Mesendoderm (in vitro differentiated cells): ENCODE data around the gene ADPRHL1.
A peak's percentile ranks its signal among the peaks of the same experiment; 100 is the strongest.

Source experiments
- DNase-seq: peaks from one replicate; pipeline ENCODE4 v3.0.0; 2013
- H2AK5ac ChIP-seq: 2 replicates; pipeline ENCODE4 v1.6.1; 2013; ENCODE audit warnings: low read length, inconsistent platforms
- H2BK120ac ChIP-seq: 2 replicates; pipeline ENCODE4 v1.6.1; 2013; ENCODE audit warnings: low read depth, mild to moderate bottlenecking, low read length, moderate library complexity, mixed read lengths
- H2BK15ac ChIP-seq: replicated peaks from 2 replicates; pipeline ENCODE4 v1.6.1; 2013; ENCODE audit warnings: low read depth, mild to moderate bottlenecking, moderate library complexity
- H2BK5ac ChIP-seq: 2 replicates; pipeline ENCODE4 v1.6.1; 2013; ENCODE audit warnings: low read length, inconsistent platforms
- H3K18ac ChIP-seq: 2 replicates; pipeline ENCODE4 v1.6.1; 2013; ENCODE audit warnings: mild to moderate bottlenecking, low read length, mixed read lengths
- H3K23ac ChIP-seq: one replicate; pipeline ENCODE4 v1.6.1; 2013; ENCODE audit warnings: low read length
- H3K27ac ChIP-seq: 2 replicates; pipeline ENCODE4 v1.5.1; 2013; ENCODE audit warnings: low read depth, mild to moderate bottlenecking, inconsistent platforms, low read length, moderate library complexity
- H3K27me3 ChIP-seq: 2 replicates; pipeline ENCODE4 v1.6.1; 2013; ENCODE audit warnings: low read length, control low read depth, mild to moderate bottlenecking, inconsistent platforms; ENCODE audit not compliant: insufficient read depth, poor library complexity
- H3K36me3 ChIP-seq: 2 replicates; pipeline ENCODE4 v1.6.1; 2013; ENCODE audit warnings: low read length, inconsistent platforms; ENCODE audit not compliant: control insufficient read depth, insufficient read depth
- H3K4ac ChIP-seq: one replicate; pipeline ENCODE4 v1.6.1; 2013; ENCODE audit warnings: low read depth, mild to moderate bottlenecking, low read length, moderate library complexity
- H3K4me1 ChIP-seq: 2 replicates; pipeline ENCODE4 v1.6.1; 2013; ENCODE audit warnings: low read depth, low read length, inconsistent platforms; ENCODE audit not compliant: control insufficient read depth
- H3K4me2 ChIP-seq: 2 replicates; pipeline ENCODE4 v1.6.1; 2013; ENCODE audit warnings: low read length
- H3K4me3 ChIP-seq: 2 replicates; pipeline ENCODE4 v1.5.1; 2013; ENCODE audit warnings: mild to moderate bottlenecking, low read length
- H3K56ac ChIP-seq: one replicate; pipeline ENCODE4 v1.6.1; 2013; ENCODE audit warnings: low read length
- H3K79me1 ChIP-seq: 2 replicates; pipeline ENCODE4 v1.6.1; 2013; ENCODE audit warnings: low read length, inconsistent platforms
- H3K79me2 ChIP-seq: 2 replicates; pipeline ENCODE4 v1.6.1; 2013; ENCODE audit warnings: mild to moderate bottlenecking, low read length; ENCODE audit not compliant: control insufficient read depth, insufficient read depth
- H3K9ac ChIP-seq: 2 replicates; pipeline ENCODE4 v1.6.1; 2013; ENCODE audit warnings: low read length, inconsistent platforms
- H4K5ac ChIP-seq: one replicate; pipeline ENCODE4 v1.6.1; 2013; ENCODE audit warnings: low read length
- H4K8ac ChIP-seq: one replicate; pipeline ENCODE4 v1.6.1; 2013; ENCODE audit warnings: low read depth, mild to moderate bottlenecking, control low read depth, low read length, moderate library complexity
- WGBS: extraction: QIAGEN DNeasy Blood & Tissue Kit; methylation state at CpG from one replicate; pipeline ENCODE4 v1.1.7; 2013; ENCODE audit warnings: low lambda C conversion rate, missing lambda C conversion rate; ENCODE audit not compliant: insufficient coverage; ENCODE audit errors: extremely low coverage; 5-methylcytosine and 5-hydroxymethylcytosine counted together

The ADPRHL1 gene

DNA sequence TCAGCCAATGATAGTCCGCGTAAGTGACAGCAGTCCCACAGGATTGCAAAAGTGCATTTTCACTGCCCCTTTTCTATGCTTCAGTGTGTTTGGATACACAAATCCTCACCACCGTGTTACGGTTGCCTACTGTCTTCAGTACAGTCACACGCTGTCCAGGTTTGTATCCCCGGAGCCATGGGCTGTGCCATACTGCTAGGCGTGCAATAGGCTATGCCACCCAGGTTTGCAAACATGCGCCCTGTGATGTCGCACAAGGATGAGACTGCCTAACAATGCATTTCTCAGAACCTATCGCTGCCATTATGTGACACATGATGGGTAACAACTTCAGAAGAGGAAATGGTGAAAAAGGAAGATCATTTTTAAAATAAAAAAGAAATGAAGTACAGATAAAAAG is 16.8 kb upstream of the ADPRHL1 start:
- no peaks in the 10 kb centered on the region for H3K4me1 ChIP-seq
- H4K8ac ChIP-seq: no peak overlapping the region
- H3K36me3 ChIP-seq: peaks cover 2% of the 10 kb centered on the region
- no peaks in the 10 kb centered on the region for H3K27me3 ChIP-seq
- H2BK120ac ChIP-seq: no peak overlapping the region
- no peak overlapping the region for H3K56ac ChIP-seq
- no peak for DNase-seq
- no peak overlapping the region for H3K27ac ChIP-seq
- H3K4me3 ChIP-seq: no peak overlapping the region
- no peak overlapping the region for H3K4ac ChIP-seq
- H3K4me2 ChIP-seq: no peak overlapping the region
- no peak overlapping the region for H2BK5ac ChIP-seq
- no peak overlapping the region for H2AK5ac ChIP-seq
- no peak overlapping the region for H3K9ac ChIP-seq
- H3K23ac ChIP-seq: no peak overlapping the region
- H3K79me1 ChIP-seq: peaks cover 7% of the 10 kb centered on the region
- no peak overlapping the region for H3K18ac ChIP-seq
- WGBS: no CpG with 5 or more reads among the region's 10 CpGs
- peaks cover 2% of the 10 kb centered on the region for H3K79me2 ChIP-seq
- H4K5ac ChIP-seq: no peak overlapping the region
- H2BK15ac ChIP-seq: no peak overlapping the region

DNA sequence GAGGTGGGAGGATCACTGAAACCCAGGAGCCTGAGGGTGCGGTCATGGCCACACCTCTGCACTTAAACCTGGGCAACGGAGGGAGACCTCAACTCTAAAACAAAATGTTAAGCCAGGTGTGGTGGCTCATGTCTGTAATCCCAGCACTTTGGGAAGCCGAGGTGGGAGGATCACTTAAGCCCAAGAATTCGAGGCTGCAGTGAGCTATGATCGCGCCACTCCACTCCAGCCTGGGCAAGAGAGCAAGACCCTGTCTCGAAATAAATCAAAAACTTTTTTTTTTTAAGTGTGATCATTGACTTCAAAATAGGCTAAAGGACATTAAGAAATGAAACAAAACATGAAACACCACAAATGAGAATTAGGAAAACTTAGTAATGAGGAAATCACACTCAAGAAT is 16.3 kb upstream of the ADPRHL1 start:
- Histone ChIP-seq H3K18ac (no peak overlapping the region), H3K23ac (no peak overlapping the region), H3K79me1 (peaks cover 7% of the 10 kb centered on the region), H3K27me3 (no peaks in the 10 kb centered on the region), H3K27ac (no peak overlapping the region), H3K36me3 (peaks cover 2% of the 10 kb centered on the region), H2BK5ac (no peak overlapping the region), H3K56ac (peak overlapping the region; percentile 30), H3K4me2 (no peak overlapping the region), H3K9ac (peak overlapping the region; percentile 3), H2AK5ac (no peak overlapping the region), H3K4me3 (no peak overlapping the region), H3K4me1 (no peaks in the 10 kb centered on the region), H2BK15ac (no peak overlapping the region), H4K8ac (no peak overlapping the region), H2BK120ac (no peak overlapping the region), H3K4ac (no peak overlapping the region), H4K5ac (no peak overlapping the region), H3K79me2 (peaks cover 2% of the 10 kb centered on the region)
- no CpG with 5 or more reads among the region's 7 CpGs for WGBS
- no peak for DNase-seq

DNA sequence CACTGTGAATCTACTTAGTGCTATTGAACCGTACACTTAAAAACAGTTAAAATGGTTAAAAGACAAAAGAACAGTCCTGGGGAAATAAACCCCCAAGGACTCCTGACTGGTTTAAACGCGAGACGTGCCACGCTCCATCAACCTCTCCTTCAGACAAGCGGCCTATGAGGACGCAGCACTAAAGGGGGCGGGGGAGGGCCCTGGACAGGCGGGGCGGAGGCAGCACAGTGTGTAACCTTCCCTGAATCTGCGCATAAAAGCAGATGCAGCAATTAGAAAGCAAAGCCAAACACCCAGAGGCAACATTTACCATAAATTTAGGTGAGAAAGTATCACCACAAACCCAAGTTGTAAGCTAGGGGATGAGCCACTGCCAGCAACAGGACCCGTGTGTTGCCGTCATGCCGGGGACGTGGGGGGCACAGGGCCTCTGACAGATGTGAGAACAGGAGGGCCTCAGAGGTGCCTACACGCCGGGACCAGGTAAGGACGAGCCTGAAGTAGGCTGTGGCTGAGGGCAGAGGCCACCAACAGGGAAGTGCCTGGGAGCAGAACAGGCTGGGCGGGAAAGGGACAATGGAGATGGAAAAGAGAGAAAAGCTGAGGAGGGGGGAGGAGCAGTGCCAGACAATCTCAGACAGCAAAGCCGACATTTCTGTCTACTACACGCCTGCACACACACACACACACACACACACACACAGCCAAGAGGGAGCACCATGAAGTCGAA is 15.3 kb upstream of the ADPRHL1 start:
- Histone ChIP-seq H3K79me2 (peaks cover 2% of the 10 kb centered on the region), H3K4me2 (no peak overlapping the region), H3K27ac (peak overlapping the region; percentile 38), H3K36me3 (peaks cover 3% of the 10 kb centered on the region), H3K18ac (no peak overlapping the region), H3K4me1 (no peaks in the 10 kb centered on the region), H4K5ac (no peak overlapping the region), H3K56ac (peak overlapping the region; percentile 49), H2BK120ac (no peak overlapping the region), H3K27me3 (no peaks in the 10 kb centered on the region), H3K4me3 (no peak overlapping the region), H2AK5ac (no peak overlapping the region), H3K79me1 (peaks cover 4% of the 10 kb centered on the region), H2BK5ac (no peak overlapping the region), H3K4ac (no peak overlapping the region), H3K23ac (no peak overlapping the region), H2BK15ac (no peak overlapping the region), H3K9ac (peak overlapping the region; percentile 39), H4K8ac (no peak overlapping the region)
- no CpG with 5 or more reads among the region's 22 CpGs for WGBS
- peak; percentile 55 for DNase-seq

DNA sequence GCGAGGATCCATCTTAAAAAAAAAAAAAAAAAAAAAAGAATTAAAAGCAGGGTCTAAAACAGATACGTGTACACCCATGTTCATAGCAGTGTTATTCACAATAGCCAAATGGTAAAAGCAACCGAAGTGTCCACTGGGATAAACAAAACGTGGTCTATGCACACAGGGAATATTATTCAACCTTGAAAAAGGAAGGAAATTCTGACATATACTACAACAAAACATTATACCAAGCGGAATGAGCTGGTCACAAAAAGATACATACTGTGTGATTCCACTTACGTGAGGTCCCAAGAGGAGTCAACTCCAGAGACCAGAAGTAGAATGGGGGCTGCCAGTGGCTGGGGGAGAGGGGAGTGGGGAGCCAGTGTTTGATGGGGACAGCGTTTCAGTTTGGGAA is 14.7 kb upstream of the ADPRHL1 start:
- Histone ChIP-seq H3K4ac (no peak overlapping the region), H3K4me2 (no peak overlapping the region), H2AK5ac (no peak overlapping the region), H3K23ac (no peak overlapping the region), H3K27me3 (no peaks in the 10 kb centered on the region), H3K27ac (no peak overlapping the region), H4K8ac (no peak overlapping the region), H2BK15ac (no peak overlapping the region), H2BK120ac (no peak overlapping the region), H3K56ac (no peak overlapping the region), H3K79me2 (peaks cover 2% of the 10 kb centered on the region), H3K36me3 (peaks cover 3% of the 10 kb centered on the region), H3K9ac (no peak overlapping the region), H3K4me3 (no peak overlapping the region), H3K4me1 (no peaks in the 10 kb centered on the region), H2BK5ac (no peak overlapping the region), H3K79me1 (peaks cover 4% of the 10 kb centered on the region), H3K18ac (no peak overlapping the region), H4K5ac (no peak overlapping the region)
- WGBS: no CpG with 5 or more reads among the region's 7 CpGs
- DNase-seq: no peak

DNA sequence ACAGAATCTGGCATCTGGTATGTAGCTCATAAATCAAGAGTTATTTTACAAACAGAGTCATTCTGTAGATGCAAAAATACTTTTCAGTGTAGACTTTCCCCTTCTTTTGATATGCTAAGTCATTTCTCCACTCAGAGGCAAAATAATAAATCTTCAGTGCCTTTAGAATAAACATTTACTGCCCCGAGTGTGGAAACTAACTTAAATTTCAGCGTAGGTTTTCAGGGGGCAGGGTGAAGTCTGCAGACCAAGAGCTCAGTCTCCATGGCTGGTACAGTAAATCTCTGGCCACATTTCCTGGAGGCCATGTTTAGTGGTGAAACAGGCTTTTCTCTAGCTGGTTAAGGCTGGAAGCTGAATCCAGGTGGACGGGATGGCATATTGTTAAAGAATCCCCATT is 13.1 kb upstream of the ADPRHL1 start:
- no peaks in the 10 kb centered on the region for H3K27me3 ChIP-seq
- H2AK5ac ChIP-seq: no peak overlapping the region
- H4K5ac ChIP-seq: no peak overlapping the region
- H3K4me1 ChIP-seq: no peaks in the 10 kb centered on the region
- H3K4ac ChIP-seq: no peak overlapping the region
- no peak overlapping the region for H4K8ac ChIP-seq
- H3K36me3 ChIP-seq: peaks cover 3% of the 10 kb centered on the region
- H3K9ac ChIP-seq: no peak overlapping the region
- peaks cover 4% of the 10 kb centered on the region for H3K79me1 ChIP-seq
- no peak overlapping the region for H2BK15ac ChIP-seq
- no peak overlapping the region for H3K56ac ChIP-seq
- no peak for DNase-seq
- no peak overlapping the region for H3K23ac ChIP-seq
- no CpG with 5 or more reads among the region's 3 CpGs for WGBS
- H3K27ac ChIP-seq: no peak overlapping the region
- H2BK5ac ChIP-seq: no peak overlapping the region
- no peak overlapping the region for H3K18ac ChIP-seq
- no peak overlapping the region for H3K4me3 ChIP-seq
- H3K4me2 ChIP-seq: no peak overlapping the region
- peaks cover 2% of the 10 kb centered on the region for H3K79me2 ChIP-seq
- no peak overlapping the region for H2BK120ac ChIP-seq

DNA sequence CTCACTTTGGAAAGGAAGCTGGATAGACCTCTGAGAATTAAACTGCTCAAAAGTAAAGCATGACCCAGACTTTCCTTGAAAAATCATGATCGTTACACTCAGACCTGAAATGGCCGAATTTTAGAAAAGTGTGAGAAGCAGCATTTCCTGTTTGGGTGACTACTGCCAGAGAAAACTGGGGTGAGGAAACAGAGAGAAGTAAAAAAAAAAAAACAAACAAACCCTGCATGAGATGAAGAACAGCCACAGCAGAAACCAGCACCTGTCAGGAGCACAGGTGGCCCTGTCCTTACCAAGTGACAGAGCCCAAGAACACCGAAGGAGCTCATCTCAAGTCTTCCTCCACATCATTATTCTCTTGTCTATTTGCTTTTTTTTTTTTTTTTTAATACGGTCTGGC is 12.0 kb upstream of the ADPRHL1 start:
- no peak overlapping the region for H4K5ac ChIP-seq
- H3K79me1 ChIP-seq: peaks cover 4% of the 10 kb centered on the region
- H3K4me1 ChIP-seq: no peaks in the 10 kb centered on the region
- H3K4me2 ChIP-seq: no peak overlapping the region
- H3K18ac ChIP-seq: no peak overlapping the region
- H2BK15ac ChIP-seq: no peak overlapping the region
- no peaks in the 10 kb centered on the region for H3K27me3 ChIP-seq
- no peak for DNase-seq
- H3K4me3 ChIP-seq: no peak overlapping the region
- no peak overlapping the region for H2BK120ac ChIP-seq
- no peak overlapping the region for H3K56ac ChIP-seq
- no peak overlapping the region for H3K4ac ChIP-seq
- no peak overlapping the region for H2BK5ac ChIP-seq
- H3K79me2 ChIP-seq: peaks cover 2% of the 10 kb centered on the region
- H3K23ac ChIP-seq: no peak overlapping the region
- no peak overlapping the region for H2AK5ac ChIP-seq
- H3K9ac ChIP-seq: no peak overlapping the region
- peaks cover 3% of the 10 kb centered on the region for H3K36me3 ChIP-seq
- no peak overlapping the region for H4K8ac ChIP-seq
- no peak overlapping the region for H3K27ac ChIP-seq
- no CpG with 5 or more reads among the region's 4 CpGs for whole genome bisulfite sequencing
